SK-N-DZ (cell line): Measurements from ENCODE around the gene VOPP1.
A peak's percentile ranks its signal among the peaks of the same experiment; 100 is the strongest.

Experiments used
- DNase-seq: peaks from one replicate; pipeline ENCODE4 v3.0.0-alpha.2; 2015; ENCODE audit warnings: low spot score

Gene VOPP1

DNA sequence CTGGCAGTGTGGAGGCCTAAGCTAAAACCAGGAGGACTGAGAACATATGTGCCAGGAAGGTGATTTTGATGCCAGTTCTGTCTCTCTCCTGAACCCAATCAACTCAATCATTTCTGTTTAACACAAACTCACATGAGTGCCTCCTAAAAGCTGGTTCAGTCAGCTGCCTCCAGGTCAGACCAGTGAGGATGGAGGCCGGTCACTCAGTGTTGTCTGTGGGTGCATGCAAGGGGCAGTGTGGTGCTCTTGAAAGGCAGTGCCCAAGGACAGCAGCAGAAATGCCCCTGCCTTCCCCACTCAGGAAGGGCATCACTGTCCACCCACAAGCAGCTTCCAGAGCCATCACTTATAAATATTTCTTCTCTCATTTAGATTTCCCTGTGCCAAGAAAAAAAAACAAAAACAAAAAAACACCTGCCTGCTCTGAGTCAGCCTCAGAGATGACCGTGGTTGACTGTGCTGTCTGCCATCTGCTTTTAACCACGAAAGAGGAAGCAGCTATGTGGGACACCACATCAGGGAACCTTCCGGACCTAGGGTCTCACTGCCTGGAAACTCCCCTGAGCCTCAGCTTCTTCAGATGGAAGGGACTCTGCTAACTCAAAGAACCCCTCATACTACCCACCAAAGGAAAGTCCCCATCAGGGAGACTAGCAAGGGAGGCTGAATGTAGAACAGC is 39.1 kb downstream of the VOPP1 start:
- no peak for DNase-seq

DNA sequence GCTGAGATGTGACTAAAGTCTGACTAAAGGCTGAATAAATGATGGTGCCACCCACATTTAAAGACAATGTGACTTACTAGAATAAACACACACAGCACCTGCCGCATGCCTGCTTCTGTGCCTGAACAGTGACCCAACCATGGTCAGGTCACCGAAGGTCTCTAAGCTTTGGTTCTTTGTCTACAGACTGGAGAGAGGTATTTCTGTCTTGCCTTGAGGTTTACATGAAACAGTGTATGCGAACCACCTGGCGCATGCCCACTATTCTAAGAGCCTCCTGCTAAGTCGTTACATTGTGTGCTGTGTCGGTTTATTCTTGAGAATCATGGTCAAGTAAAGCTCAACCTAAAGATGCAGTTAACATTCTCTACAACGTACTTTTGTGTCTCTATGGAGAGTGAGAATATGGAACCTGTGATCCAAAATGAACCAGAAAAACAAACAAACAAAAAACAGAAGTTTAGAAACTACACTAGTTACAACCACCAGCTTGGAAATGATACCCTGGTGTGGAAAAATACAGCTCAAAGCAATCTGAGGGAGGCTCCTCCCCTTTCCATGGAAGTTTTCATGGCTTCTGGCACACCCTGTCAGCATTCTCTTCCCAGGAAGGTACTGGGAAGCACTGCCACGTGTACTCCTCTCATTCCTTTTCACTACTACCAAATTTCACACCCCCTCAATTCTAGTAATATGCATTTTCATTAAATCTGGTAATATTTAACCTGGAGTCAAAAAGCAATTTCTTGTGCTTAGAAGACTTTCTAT is 40.0 kb downstream of the VOPP1 start:
- DNase-seq, result no peak

DNA sequence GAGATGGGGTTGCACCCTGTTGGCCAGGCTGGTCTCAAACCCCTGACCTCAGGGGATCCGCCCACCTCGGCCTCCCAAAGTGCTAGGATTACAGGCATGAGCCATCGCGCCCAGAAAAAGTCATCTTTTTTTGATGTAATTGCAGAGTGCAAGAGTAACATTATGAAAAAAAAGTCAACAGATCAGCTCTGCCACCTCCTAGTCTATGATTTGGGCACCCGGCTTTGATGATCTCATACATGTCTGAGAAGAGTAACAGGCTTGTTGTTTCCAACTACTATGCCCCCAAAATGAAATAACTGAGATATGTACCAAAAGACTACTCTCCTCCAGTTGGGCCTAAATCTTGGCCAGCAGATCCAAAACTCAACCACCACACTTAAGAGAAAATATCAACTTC is 40.8 kb downstream of the VOPP1 start:
- no peak for DNase-seq

DNA sequence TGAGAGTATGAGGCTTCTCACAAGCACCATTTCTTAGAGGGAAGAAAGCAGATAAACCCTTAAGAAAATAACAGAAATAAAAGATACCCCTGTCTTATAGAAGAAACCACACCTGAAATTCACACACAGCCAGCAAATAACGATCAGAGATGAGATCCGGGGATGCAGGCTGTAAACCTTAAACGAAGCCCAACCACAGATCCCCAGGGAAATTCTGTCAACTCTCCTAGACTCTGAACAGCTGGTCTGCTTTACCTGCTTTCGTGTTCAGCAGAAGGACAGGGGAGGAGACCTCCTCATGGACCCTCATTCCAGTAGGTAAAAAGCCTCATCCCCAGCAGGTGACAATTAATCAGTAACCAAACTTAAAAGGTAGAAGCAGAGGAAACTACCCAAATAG is 45.0 kb downstream of the VOPP1 start:
- DNase-seq, result peak; percentile 16

DNA sequence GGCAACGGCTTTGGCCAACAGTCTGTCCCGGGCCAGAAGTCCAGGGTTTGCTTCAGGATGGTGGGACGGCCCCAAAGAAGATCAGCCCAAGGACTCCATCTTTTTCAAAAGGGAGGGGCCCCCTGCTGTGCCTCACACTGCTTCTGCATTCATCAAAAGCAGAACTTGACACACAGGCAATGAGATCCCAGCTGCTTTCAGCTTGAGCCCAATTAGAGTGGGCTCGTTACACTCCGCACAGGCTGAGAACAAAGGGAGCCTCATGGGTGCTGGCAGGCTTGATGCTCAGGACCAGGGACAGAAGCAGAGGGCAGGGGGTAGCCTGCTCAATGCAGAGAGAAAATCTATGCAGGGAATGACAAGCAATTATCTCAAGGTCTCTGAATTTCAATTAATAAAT is 45.5 kb downstream of the VOPP1 start:
- DNase-seq, result peak; percentile 13

DNA sequence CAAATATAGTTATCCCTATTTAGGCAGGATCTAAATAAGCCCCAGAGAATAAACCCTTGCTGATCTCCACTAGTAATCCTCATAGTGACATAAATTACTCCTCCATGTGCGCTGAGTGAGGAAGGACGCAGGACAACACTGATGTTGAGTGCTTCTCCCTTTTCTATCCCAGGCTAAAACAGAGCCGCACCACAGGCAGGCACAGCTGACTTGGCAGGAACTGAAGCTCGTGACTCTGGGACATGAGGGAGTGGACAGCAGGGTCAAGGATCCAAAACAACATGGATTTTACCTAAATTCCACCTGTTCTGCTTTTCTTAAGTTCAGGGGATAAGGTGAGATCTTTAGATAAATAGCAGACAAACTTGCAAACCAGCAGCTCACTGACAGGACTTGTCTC is 46.0 kb downstream of the VOPP1 start:
- DNase-seq, result no peak

DNA sequence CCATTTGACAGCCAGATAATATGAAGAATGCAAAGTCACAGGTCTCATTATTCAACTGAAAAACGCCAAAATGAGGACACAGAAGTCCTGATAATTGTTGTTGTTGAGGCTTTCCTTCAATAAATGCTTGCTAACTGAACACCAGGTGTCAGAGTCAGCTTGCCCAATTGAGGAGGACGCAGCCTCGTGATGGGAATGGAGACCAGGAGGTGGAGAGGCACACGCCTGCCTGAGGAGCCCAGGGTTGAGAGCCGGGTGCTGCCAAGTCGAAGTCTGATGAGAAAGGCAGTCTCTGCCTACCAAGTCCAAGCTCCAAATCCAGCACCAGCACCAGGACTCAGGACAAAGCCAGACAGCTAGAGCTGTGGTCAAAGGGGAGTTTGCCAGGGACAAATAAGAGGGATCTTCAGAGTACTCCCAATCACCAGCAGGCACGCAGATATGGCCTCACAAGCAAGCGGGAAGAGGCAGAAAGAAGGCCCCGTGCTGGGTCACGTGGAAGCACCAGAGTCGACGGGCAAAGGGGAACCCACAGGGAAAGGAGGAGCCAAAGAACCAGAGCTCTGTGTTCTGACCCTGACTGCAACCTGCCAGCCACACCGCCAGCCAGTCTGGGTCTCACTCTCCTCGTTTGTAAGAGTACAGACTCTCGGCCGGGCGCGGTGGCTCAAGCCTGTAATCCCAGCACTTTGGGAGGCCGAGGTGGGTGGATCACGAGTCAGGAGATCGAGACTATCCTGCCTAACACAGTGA is 47.6 kb downstream of the VOPP1 start:
- no peak for DNase-seq

DNA sequence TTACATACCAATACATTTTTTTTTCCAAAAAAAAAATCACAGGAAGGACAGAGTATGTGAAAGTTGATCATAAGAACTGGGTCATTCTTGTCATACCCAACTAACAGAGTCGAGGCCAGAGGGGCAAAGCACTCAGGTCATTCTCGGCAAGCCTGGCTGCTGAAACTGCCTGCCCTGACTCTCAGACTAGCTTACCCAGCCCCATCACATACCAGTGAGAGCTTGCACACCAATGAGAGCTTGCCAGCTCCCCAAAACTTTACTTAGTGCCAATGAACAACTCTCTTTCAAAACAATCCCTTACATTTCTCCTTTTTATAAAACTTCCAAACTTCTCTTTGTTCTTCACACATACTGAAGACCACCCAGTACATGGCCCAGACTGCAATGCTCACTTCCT is 48.9 kb downstream of the VOPP1 start:
- DNase-seq, result no peak

DNA sequence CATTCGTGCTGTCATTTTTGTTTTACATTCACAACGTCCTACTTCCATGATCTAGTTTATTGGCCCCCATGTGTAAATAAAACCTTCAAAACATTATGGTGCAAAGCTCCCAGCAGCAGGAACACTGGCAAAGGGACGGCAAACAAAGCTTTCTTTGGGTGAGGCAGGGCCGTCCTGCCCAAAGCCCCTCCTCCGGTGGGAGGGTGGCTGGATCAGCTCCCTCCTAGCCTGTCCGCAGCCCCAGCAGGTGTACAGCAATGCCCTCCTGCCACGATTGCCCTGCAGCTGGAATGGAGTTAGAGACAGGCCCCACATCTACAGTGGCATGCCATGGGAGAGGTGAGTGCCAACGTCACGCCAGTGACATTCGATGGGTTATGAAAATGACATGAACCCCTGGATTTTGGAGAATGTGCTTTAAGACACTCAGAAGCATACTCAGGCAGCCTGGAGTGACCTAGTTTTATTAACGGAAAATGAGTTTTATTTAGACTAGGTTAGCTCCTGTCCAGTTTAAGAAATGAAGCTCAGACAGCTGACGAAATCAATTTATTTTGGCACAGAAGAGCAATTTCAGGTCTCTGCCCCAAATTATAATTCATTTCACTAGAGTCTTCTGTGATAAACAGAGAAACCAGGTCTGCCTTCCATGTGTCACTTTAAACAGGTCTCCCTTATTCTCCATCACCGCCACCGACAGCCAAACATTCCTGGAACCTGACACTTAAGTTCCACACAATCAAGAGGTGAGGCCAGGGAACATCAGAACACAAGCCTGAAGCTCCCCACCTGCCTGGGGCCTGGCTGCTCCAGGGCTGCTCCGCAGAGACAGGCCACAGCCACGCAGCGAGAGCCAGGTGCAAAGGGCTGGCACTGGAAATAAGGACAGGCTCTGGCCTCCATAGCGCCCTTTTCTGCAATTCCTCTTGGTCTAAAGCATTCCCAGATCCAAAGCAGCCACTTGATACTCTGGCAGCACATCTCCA is 50.1 kb downstream of the VOPP1 start:
- no peak for DNase-seq

DNA sequence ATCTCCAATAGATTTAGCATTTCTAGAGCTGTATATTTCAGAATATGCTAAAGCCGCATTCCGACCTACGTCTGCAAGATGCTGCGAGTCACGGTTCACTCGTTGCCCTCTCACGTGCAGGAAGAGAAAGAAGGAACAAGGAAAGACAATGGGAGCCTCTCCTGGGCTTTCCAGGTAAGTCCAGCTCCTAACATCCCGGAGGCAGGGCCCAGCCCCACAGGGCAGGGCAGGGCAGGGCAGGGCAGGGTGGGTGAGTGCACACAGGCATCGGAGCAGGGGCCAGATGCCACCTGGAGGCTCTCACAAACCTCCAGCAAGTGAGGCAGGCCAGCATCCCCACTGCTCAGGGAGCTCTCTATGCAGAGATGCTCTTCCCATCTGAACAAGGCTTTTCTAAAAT is 50.8 kb downstream of the VOPP1 start:
- DNase-seq, result no peak

DNA sequence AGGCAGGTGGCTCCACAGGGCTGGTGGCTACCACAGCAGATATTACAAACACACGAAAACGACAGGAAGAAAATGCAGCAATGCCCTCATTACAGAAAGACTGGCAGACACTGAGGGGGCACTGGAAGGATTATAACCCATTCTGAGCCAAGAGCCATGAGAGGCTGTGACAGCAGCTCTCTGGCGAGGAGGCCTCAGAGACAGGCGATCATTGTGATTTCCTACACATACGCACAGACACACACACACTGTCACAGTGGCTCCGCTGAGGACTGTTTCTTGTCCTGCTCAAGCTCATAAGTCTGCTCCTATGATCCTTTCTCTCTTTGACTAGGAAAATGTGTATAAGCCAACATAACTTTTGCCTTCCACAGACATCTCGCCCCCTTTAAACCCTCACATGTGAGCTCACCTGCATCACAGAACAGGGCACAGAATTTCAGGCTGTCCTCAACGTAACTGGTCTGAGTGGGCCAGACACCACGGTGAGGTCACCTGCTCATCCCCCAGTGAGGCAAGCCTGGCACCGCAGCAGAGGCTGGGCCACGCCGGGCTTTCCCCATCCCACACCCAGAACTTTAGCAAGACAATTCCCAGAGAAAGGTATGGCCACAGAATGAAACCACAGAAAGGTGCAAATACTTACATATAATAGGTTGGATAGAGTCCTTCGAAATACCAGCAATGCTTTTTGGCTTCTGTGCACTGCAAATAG is 51.7 kb downstream of the VOPP1 start:
- DNase-seq, result no peak

DNA sequence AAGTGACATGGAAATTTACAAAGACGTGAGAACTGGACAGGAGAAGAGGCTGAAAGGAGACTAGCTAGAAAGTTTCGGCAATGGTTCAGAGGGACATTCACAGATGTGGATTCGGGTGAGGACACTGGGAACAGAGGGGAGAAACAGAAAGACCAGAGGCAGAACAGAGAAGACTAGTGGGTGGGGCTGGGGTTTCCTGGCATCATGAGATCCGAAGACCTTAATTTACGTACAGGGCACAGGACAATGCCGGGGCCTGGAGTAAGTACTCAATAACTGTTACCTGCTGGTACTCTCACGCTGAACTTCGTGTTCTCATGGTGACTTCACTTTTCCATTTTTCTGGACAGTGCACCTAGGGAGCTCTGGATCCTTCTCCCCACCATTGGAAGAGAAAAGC is 53.5 kb downstream of the VOPP1 start:
- DNase-seq, result no peak

DNA sequence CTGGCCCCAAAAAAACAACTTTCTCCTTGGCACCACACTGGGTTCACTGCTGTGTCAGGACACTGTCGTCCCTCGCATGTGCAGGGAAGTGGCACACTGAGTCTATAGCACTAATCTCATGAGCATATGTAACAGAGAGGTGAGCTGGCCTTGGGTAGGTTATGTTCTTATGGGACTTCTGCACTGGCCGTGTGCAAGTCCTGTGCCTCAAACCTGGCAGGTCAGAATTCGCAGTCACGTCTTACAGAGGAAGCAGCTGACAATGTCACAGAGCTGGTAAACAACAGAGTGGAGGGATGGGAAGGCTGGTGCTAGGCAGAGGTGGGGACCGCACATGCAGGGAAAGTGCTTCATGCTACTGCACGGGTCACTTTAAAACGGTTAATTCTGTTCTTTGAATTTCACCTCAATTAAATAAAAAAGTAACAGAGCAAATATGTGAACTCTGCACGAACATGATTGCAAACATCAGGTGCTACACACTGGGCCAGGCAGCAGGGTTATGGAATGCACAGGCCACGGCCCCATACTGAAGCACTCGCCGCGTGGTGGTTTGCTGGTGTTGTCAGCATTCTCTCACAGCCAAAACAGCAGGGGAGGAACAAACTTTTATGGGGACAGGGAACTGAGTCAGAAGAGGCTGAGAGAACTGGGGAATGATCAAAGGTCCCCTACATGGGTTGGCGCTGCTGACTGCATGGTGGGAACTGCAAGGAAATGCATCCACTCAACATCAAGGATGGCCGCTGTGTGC is 54.2 kb downstream of the VOPP1 start:
- no peak for DNase-seq

DNA sequence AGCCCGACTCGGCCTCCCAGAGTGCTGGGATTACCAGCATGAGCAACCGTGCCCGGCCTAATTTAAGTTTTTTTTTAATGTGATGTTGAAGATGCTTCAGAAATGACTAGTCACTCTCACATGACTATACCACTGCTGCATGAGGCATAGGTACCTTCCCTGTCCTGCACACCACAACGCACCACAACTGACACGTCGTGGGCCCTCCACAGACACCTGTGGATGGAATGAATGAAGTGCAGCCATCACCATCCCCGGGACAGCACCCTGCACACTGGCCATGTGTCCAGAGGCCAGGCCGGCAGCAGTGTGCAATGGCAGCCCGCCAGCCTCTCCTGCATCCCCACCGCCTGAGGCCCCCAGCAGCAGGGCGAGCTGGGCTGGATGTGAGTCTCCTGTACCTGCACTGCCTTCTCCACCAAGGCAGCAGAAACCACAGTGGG is 55.1 kb downstream of the VOPP1 start:
- DNase-seq, result no peak

DNA sequence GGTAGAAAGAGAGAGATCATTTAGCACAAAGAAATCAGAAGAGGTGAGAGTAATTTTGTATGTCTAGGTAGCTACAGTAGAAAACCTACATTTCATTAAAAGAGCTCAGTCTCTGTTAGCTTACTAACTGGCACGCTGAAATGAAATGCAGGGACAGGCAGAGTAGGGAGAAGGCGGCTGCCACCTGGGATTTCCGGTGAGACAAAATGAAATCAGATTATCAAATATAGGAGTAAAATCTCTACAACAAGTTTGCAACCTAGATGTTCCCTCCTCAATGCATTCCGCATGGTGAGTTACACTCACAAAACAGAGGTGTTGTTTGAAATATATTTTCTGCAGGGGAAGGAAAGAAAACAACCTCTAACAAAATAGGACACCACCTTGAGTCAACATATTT is 55.9 kb downstream of the VOPP1 start:
- DNase-seq, result no peak

DNA sequence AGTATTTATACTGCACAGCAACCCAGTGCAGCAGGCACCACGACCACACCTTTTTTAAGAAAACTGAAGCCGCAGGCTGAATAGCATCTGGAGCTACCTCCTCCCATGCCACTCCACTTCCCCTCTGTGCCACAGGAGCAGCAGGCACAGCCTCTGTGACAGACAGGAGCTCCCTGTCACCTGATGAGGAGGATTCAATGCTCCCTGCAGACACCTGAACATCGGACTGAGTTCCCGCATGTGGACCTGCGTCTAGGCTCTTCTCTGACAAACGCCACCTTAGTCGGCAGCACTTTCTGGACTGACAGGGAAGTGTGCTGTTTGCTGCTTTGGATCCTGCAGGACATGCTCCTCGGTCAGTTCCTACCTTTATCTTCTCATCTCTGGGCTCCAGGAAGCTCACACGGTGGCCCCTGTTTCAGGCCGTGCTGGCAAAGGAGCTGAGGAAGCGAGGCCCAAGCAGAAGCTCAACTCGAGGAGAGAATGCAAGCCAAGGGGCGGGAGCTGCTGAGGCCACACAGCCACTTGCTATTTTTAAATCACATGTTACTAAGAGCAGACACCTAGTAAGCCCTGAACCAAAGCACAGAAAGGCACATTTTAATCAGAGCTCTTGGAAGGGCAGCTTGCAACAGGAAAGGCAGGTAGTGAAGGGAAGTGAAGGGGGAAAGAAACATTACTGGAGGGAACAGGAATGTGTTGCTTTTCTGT is 56.6 kb downstream of the VOPP1 start:
- DNase-seq, result no peak

DNA sequence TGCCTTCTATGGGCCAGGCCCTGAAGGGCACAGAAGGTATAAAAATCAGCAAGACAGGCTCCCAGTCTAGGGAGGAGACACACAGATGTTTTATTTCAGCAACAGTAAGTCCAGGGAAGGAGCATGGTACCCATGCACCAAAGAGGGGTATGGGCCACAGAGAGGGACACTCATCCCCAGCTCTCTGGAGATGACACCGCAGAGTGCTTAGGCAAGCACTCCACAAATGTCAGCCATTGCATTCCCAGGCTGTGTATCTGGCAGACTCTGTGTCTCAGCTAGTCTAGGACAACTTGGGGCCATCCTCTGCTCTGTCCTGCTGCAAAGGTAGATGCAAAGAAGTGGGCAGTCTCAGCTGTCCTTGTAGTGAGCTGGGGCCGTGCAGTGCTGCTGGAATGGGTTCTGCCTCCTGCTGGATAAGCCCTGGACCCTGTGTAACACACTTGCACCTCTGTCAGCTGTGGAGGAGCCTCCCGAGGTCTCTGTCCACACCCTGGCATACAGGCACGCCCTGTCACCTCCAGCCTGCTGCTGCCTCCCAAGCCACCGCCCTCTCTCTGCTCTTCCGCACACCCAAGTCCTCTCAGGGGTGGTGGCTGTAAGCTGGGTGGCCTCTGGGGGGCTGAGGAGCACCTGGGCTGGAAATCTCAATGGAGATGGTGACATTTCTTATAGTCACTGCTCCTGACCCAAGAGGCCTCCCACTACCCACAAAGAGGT is 57.6 kb downstream of the VOPP1 start:
- DNase-seq, result no peak

DNA sequence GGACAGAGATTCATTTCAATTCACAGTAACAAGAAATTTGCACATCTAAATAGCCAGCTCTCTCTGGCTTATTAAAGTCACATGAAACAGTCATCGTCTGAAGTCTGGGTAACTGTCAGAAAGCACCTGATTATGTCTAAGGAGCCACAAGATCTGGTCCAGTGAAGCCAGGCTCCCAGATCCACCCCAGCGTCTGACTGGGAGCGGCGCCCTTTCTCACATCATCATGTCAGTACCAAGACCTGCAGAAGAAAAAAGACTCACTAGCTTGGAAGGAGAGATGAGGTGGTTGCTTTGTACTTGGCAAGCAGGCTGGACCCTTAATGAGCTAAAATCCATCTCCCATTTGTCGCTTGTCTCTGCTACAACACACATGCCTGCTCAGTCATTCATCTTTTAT is 58.4 kb downstream of the VOPP1 start:
- no peak for DNase-seq
